H9 (cell line): ENCODE data around the gene SDK1. TPM values are rescaled to one million over a fixed set of nuclear protein-coding genes. Genes with fewer than 3 reads are reported as not detected.

Source experiments
- DNase-seq: peaks from one replicate; pipeline ENCODE4 v3.0.0-alpha.2; 2017
- H2AFZ ChIP-seq: one replicate; pipeline ENCODE4 v1.6.1; 2013; ENCODE audit warnings: mild to moderate bottlenecking, low read length, control low read depth, moderate library complexity
- H2AK5ac ChIP-seq: 2 replicates; pipeline ENCODE4 v1.6.1; 2013; ENCODE audit warnings: low read length, control low read depth, mixed read lengths; ENCODE audit not compliant: insufficient read length
- H2BK120ac ChIP-seq: one replicate; pipeline ENCODE4 v1.6.1; 2013; ENCODE audit warnings: low read depth, mild to moderate bottlenecking, low read length, control low read depth, inconsistent platforms; ENCODE audit not compliant: poor library complexity, severe bottlenecking
- H2BK12ac ChIP-seq: 2 replicates; pipeline ENCODE4 v1.6.1; 2013; ENCODE audit warnings: low read length, control low read depth, mixed read lengths, low read depth; ENCODE audit not compliant: insufficient read length
- H2BK15ac ChIP-seq: 2 replicates; pipeline ENCODE4 v1.6.1; 2013; ENCODE audit warnings: low read depth, low read length, control low read depth
- H2BK20ac ChIP-seq: one replicate; pipeline ENCODE4 v1.6.1; 2013; ENCODE audit warnings: low read depth, mild to moderate bottlenecking, low read length, control low read depth, inconsistent platforms; ENCODE audit not compliant: poor library complexity, severe bottlenecking
- H2BK5ac ChIP-seq: 2 replicates; pipeline ENCODE4 v1.6.1; 2013; ENCODE audit warnings: low read length, control low read depth, mixed read lengths; ENCODE audit not compliant: insufficient read length
- H3K14ac ChIP-seq: 2 replicates; pipeline ENCODE4 v1.6.1; 2013; ENCODE audit warnings: low read length, control low read depth; ENCODE audit not compliant: insufficient read depth
- H3K18ac ChIP-seq: 2 replicates; pipeline ENCODE4 v1.6.1; 2013; ENCODE audit warnings: low read depth, mild to moderate bottlenecking, mixed read lengths, low read length, control low read depth; ENCODE audit not compliant: insufficient read length
- H3K23ac ChIP-seq: 2 replicates; pipeline ENCODE4 v1.6.1; 2013; ENCODE audit warnings: low read length, control low read depth, mixed read lengths, low read depth; ENCODE audit not compliant: insufficient read length
- H3K23me2 ChIP-seq: 2 replicates; pipeline ENCODE4 v1.6.1; 2013; ENCODE audit warnings: low read depth, mild to moderate bottlenecking, mixed read lengths, low read length, control low read depth; ENCODE audit not compliant: insufficient read length, poor library complexity, severe bottlenecking
- H3K27ac ChIP-seq: 2 replicates; pipeline ENCODE4 v1.5.1; 2013; ENCODE audit warnings: low read length, control low read depth, mixed read lengths, low read depth; ENCODE audit not compliant: insufficient read length
- H3K27me3 ChIP-seq: 2 replicates; pipeline ENCODE4 v1.6.1; 2013; ENCODE audit warnings: low read length, control low read depth, inconsistent platforms; ENCODE audit not compliant: insufficient read depth
- H3K4ac ChIP-seq: 2 replicates; pipeline ENCODE4 v1.6.1; 2013; ENCODE audit warnings: low read depth, mild to moderate bottlenecking, control low read depth, inconsistent platforms, low read length, moderate library complexity
- H3K4me1 ChIP-seq: 2 replicates; pipeline ENCODE4 v1.6.1; 2013; ENCODE audit warnings: low read length, control low read depth, inconsistent platforms; ENCODE audit not compliant: insufficient read depth
- H3K4me2 ChIP-seq: 2 replicates; pipeline ENCODE4 v1.6.1; 2013; ENCODE audit warnings: low read length, control low read depth, mixed read lengths; ENCODE audit not compliant: insufficient read length, insufficient read depth
- H3K56ac ChIP-seq: 2 replicates; pipeline ENCODE4 v1.6.1; 2013; ENCODE audit warnings: low read depth, mild to moderate bottlenecking, mixed read lengths, low read length, control low read depth; ENCODE audit not compliant: insufficient read length
- H3K79me1 ChIP-seq: 2 replicates; pipeline ENCODE4 v1.6.1; 2013; ENCODE audit warnings: low read depth, mild to moderate bottlenecking, moderate library complexity, low read length, control low read depth, inconsistent platforms; ENCODE audit not compliant: insufficient read depth, poor library complexity, severe bottlenecking
- H3K79me2 ChIP-seq: 2 replicates; pipeline ENCODE4 v1.6.1; 2013; ENCODE audit warnings: low read length, control low read depth, inconsistent platforms; ENCODE audit not compliant: insufficient read depth
- H3K9ac ChIP-seq: 2 replicates; pipeline ENCODE4 v1.6.1; 2013; ENCODE audit warnings: low read length, control low read depth, mixed read lengths; ENCODE audit not compliant: insufficient read length; ENCODE audit errors: extremely low read depth
- H3K9me3 ChIP-seq: one replicate; pipeline ENCODE4 v1.6.1; 2013; ENCODE audit warnings: low read depth, low read length, inconsistent platforms; ENCODE audit not compliant: control insufficient read depth
- H3T11ph ChIP-seq: one replicate; pipeline ENCODE4 v1.6.1; 2013; ENCODE audit warnings: mild to moderate bottlenecking, low read length, control low read depth, inconsistent platforms
- H4K20me1 ChIP-seq: one replicate; pipeline ENCODE4 v1.6.1; 2013; ENCODE audit not compliant: control insufficient read depth, insufficient read length, insufficient read depth
- H4K5ac ChIP-seq: 2 replicates; pipeline ENCODE4 v1.6.1; 2013; ENCODE audit warnings: low read depth, mild to moderate bottlenecking, mixed read lengths, low read length, control low read depth; ENCODE audit not compliant: insufficient read length
- H4K8ac ChIP-seq: replicated peaks from 2 replicates; pipeline ENCODE4 v1.6.1; 2013; ENCODE audit warnings: low read length, control low read depth, mixed read lengths, low read depth; ENCODE audit not compliant: insufficient read length
- H4K91ac ChIP-seq: 2 replicates; pipeline ENCODE4 v1.6.1; 2013; ENCODE audit warnings: low read depth, mild to moderate bottlenecking, moderate library complexity, mixed read lengths, low read length, control low read depth; ENCODE audit not compliant: insufficient read length
- H3K27ac Mint-ChIP-seq, 3 experiments: 2 replicates in 2 of 3; 3 replicates in 1 of 3; pipeline ENCODE4 v1.8.0; 2020 to 2021; ENCODE audit warnings: mixed read lengths in 3 of 3, mild to moderate bottlenecking in 1 of 3, moderate library complexity in 1 of 3
- H3K27me3 Mint-ChIP-seq: 2 replicates; pipeline ENCODE4 v1.8.0; 2021; ENCODE audit warnings: low read depth, mild to moderate bottlenecking, moderate library complexity, mixed read lengths
- H3K36me3 Mint-ChIP-seq, 3 experiments: 2 replicates in 2 of 3; 3 replicates in 1 of 3; pipeline ENCODE4 v1.8.0; 2020 to 2021; ENCODE audit warnings: low read depth in 3 of 3, mixed read lengths in 3 of 3; ENCODE audit not compliant: insufficient read depth in 1 of 3
- H3K4me1 Mint-ChIP-seq, 2 experiments: 2 replicates each; pipeline ENCODE4 v1.8.0; 2020; ENCODE audit warnings: mixed read lengths in 2 of 2
- H3K4me3 Mint-ChIP-seq, 2 experiments: 2 replicates in 1 of 2; 3 replicates in 1 of 2; pipeline ENCODE4 v1.8.0; 2020 to 2021; ENCODE audit warnings: mild to moderate bottlenecking in 2 of 2, mixed read lengths in 2 of 2, moderate library complexity in 1 of 2
- H3K9me3 Mint-ChIP-seq, 2 experiments: 2 replicates in 1 of 2; 3 replicates in 1 of 2; pipeline ENCODE4 v1.8.0; 2020; ENCODE audit warnings: mild to moderate bottlenecking in 2 of 2, mixed read lengths in 2 of 2, moderate library complexity in 1 of 2
- WGBS: extraction: QIAGEN DNeasy Blood & Tissue Kit; methylation state at CpG from one replicate; pipeline ENCODE4 v1.1.7; 2013; ENCODE audit warnings: missing lambda C conversion rate, low lambda C conversion rate, mixed read lengths; ENCODE audit not compliant: insufficient read length; ENCODE audit errors: extremely low coverage; 5-methylcytosine and 5-hydroxymethylcytosine counted together
- total RNA-seq: library from RNA; stranded (reverse); gene quantifications from 2 replicates; pipeline ENCODE4 v1.2.1, GENCODE V29; 2021
- TF ChIP-seq, protein P1 (sequence below): fragments of 200-600 bp; sonication (generic); conservative IDR thresholded peaks from 3 replicates; pipeline ENCODE4 v1.8.0; 2021; ENCODE audit warnings: antibody characterized with exemption, mild to moderate bottlenecking

SDK1 gene
- total RNA-seq, 1 experiment from 2014 or later = 8.7 TPM

DNA sequence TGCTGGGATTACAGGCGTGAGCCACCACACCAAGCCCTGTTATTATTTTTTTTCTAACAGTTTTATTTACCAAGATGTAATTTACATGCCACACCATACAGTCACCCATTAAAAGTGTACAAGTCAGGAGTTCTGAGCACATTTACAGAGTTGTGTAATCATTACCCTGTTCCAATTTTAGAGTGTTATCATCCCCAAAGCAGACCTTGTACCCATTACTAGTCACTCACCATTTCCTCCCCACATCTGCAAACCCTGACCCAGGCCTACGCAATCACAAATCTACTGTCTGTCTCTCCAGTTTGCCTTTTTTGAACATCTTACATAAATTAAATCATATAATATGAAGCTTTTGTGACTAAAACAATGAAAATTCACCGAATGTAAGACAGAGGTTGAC is 978.2 kb downstream of the SDK1 start:
- no peak overlapping the region for H3K27ac ChIP-seq
- Mint-ChIP-seq H3K9me3 (peaks cover 6 to 44% of the 10 kb centered on the region in 2 experiments), H3K36me3 (peaks cover 0 to 5% (median 3%) of the 10 kb centered on the region in 3 experiments; a peak in 3 of 7 replicates), H3K27me3 (no peaks in the 10 kb centered on the region; the same call in none of the 2 replicates), H3K4me3 (no peak overlapping the region), H3K27ac (no peak overlapping the region), H3K4me1 (no peaks in the 10 kb centered on the region)
- no peaks in the 10 kb centered on the region for H3K79me2 ChIP-seq
- H2BK5ac ChIP-seq = no peak overlapping the region
- H4K20me1 ChIP-seq = no peaks in the 10 kb centered on the region
- H4K5ac ChIP-seq = no peak overlapping the region
- no CpG with 5 or more reads among the region's 3 CpGs for WGBS
- no peak overlapping the region for H3K23ac ChIP-seq
- H2AK5ac ChIP-seq = no peak overlapping the region
- no peak overlapping the region for H4K8ac ChIP-seq
- H2BK12ac ChIP-seq = no peak overlapping the region
- H3K56ac ChIP-seq = no peak overlapping the region
- H2BK120ac ChIP-seq = no peak overlapping the region
- no peak overlapping the region for H3K4ac ChIP-seq
- H4K91ac ChIP-seq = no peak overlapping the region
- no peaks in the 10 kb centered on the region for H3K23me2 ChIP-seq
- H2AFZ ChIP-seq = no peak overlapping the region
- no peaks in the 10 kb centered on the region for H3K27me3 ChIP-seq
- H3K79me1 ChIP-seq = no peaks in the 10 kb centered on the region
- TF ChIP-seq, protein P1, sequence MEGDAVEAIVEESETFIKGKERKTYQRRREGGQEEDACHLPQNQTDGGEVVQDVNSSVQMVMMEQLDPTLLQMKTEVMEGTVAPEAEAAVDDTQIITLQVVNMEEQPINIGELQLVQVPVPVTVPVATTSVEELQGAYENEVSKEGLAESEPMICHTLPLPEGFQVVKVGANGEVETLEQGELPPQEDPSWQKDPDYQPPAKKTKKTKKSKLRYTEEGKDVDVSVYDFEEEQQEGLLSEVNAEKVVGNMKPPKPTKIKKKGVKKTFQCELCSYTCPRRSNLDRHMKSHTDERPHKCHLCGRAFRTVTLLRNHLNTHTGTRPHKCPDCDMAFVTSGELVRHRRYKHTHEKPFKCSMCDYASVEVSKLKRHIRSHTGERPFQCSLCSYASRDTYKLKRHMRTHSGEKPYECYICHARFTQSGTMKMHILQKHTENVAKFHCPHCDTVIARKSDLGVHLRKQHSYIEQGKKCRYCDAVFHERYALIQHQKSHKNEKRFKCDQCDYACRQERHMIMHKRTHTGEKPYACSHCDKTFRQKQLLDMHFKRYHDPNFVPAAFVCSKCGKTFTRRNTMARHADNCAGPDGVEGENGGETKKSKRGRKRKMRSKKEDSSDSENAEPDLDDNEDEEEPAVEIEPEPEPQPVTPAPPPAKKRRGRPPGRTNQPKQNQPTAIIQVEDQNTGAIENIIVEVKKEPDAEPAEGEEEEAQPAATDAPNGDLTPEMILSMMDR = no peak
- H3K9me3 ChIP-seq = no peaks in the 10 kb centered on the region
- no peak overlapping the region for H3K14ac ChIP-seq
- no peak overlapping the region for H2BK15ac ChIP-seq
- H3K4me2 ChIP-seq = no peak overlapping the region
- H2BK20ac ChIP-seq = no peak overlapping the region
- H3T11ph ChIP-seq = no peak overlapping the region
- no peak overlapping the region for H3K18ac ChIP-seq
- H3K9ac ChIP-seq = no peak overlapping the region
- H3K4me1 ChIP-seq = no peaks in the 10 kb centered on the region
- no peak for DNase-seq
